Progenitor cell of endocrine pancreas (in vitro differentiated cells): ENCODE results near the gene CH25H. TPM values are rescaled to one million over a fixed set of nuclear protein-coding genes. Genes with fewer than 3 reads are reported as not detected.

Experiments
- DNase-seq: peaks from one replicate; pipeline ENCODE4 v3.0.0; 2021; ENCODE audit warnings: low spot score; ENCODE audit not compliant: unreplicated experiment
- H3K27ac Mint-ChIP-seq: 2 replicates; pipeline ENCODE4 v1.8.0; 2021; ENCODE audit warnings: mild to moderate bottlenecking, moderate library complexity, mixed read lengths
- H3K27me3 Mint-ChIP-seq: 2 replicates; pipeline ENCODE4 v1.8.0; 2021; ENCODE audit warnings: mixed read lengths
- H3K36me3 Mint-ChIP-seq: 2 replicates; pipeline ENCODE4 v1.8.0; 2022; ENCODE audit warnings: mixed read lengths; ENCODE audit not compliant: insufficient read depth
- H3K4me1 Mint-ChIP-seq: 2 replicates; pipeline ENCODE4 v1.8.0; 2021; ENCODE audit warnings: low read depth, mixed read lengths
- H3K4me3 Mint-ChIP-seq: 2 replicates; pipeline ENCODE4 v1.8.0; 2021; ENCODE audit warnings: low read depth, mild to moderate bottlenecking, moderate library complexity, mixed read lengths
- H3K9me3 Mint-ChIP-seq: 2 replicates; pipeline ENCODE4 v1.8.0; 2021; ENCODE audit warnings: low read depth, mixed read lengths
- total RNA-seq: library from RNA; stranded (reverse); gene quantifications from 2 replicates; pipeline ENCODE4 v1.2.1, GENCODE V29; 2021
- TF ChIP-seq, protein P1 (sequence below): fragments of 200-600 bp; sonication (generic); IDR thresholded peaks from one replicate; pipeline ENCODE4 v1.5.0; 2021; ENCODE audit warnings: antibody characterized with exemption, mild to moderate bottlenecking; ENCODE audit not compliant: unreplicated experiment

Gene CH25H
- total RNA-seq, 1 donor from 2014 or later, result not detected

DNA sequence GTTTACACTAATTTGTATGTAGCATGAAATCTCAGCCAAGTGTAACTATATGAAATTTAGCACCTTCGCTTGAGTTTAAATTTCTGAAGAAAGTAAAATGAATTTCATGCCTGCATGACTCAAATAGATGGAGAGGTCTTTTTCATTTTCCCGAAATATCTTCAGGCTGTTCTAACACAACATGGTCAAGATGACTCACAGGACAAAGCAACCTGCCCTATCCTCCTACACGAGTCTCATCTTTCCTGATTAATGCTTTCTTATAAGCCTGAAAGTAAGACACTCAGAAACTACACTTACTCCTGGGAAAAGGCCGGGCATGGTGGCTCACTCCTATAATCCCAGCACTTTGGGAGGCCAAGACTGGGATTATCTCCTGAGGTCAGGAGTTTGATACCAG is 41.2 kb downstream of the CH25H start:
- TF ChIP-seq, protein P1, sequence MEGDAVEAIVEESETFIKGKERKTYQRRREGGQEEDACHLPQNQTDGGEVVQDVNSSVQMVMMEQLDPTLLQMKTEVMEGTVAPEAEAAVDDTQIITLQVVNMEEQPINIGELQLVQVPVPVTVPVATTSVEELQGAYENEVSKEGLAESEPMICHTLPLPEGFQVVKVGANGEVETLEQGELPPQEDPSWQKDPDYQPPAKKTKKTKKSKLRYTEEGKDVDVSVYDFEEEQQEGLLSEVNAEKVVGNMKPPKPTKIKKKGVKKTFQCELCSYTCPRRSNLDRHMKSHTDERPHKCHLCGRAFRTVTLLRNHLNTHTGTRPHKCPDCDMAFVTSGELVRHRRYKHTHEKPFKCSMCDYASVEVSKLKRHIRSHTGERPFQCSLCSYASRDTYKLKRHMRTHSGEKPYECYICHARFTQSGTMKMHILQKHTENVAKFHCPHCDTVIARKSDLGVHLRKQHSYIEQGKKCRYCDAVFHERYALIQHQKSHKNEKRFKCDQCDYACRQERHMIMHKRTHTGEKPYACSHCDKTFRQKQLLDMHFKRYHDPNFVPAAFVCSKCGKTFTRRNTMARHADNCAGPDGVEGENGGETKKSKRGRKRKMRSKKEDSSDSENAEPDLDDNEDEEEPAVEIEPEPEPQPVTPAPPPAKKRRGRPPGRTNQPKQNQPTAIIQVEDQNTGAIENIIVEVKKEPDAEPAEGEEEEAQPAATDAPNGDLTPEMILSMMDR, result no peak
- Mint-ChIP-seq H3K36me3 (no peaks in the 10 kb centered on the region), H3K27me3 (peaks cover 56% of the 10 kb centered on the region)

DNA sequence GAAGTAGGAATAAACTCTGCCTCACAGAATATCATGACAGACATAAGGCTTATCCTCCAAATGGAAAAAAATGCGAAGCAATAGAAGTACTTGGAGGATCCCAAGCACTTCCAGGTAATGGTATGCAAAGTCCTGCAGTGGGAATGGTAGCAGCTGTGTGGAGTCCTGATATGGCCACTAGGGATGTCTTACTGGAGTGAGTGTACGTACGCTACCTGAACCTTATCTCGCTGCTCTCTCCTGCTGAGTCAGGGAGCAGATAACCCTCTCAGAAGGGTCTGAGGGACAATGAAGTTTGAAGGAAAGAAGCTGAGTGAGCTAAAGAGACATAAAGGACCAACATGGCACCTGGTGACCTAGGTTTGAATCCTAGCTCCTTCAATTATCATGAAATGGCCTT is 42.2 kb downstream of the CH25H start:
- H3K27me3 Mint-ChIP-seq, result peaks cover 55% of the 10 kb centered on the region
- H3K36me3 Mint-ChIP-seq, result no peaks in the 10 kb centered on the region
- no peak for DNase-seq
- H3K4me1 Mint-ChIP-seq, result no peaks in the 10 kb centered on the region
- no peak overlapping the region for H3K27ac Mint-ChIP-seq
- TF ChIP-seq, protein P1, result no peak
- no peaks in the 10 kb centered on the region for H3K9me3 Mint-ChIP-seq
- no peak overlapping the region for H3K4me3 Mint-ChIP-seq

More for the DNA sequence above, 41.2 kb downstream of the CH25H start:
- Mint-ChIP-seq H3K4me1 (no peaks in the 10 kb centered on the region), H3K4me3 (no peak overlapping the region), H3K27ac (no peak overlapping the region), H3K9me3 (no peaks in the 10 kb centered on the region)
- no peak for DNase-seq

DNA sequence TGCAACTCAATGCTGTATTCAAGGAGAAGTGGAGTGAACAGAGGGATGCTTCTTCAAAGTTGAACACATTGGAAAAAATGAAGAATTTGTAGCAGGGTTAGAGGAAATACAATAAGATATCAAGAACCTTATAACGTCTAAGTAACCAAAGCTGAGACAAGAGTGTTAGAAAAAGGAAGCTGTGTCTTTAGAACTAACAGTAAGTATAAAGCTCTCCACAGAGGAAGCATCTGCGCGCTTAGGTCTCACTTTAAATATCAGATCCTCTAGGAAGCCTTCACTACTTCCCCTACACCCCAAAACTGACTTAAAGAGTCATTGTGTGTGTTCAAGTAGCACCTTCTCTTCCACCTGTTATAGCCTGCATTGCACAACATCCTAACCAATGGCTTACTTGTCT is 43.0 kb downstream of the CH25H start:
- Mint-ChIP-seq H3K27me3 (peaks cover 54% of the 10 kb centered on the region), H3K27ac (no peak overlapping the region), H3K4me3 (no peak overlapping the region), H3K4me1 (no peaks in the 10 kb centered on the region), H3K9me3 (no peaks in the 10 kb centered on the region), H3K36me3 (no peaks in the 10 kb centered on the region)
- DNase-seq, result no peak
- TF ChIP-seq, protein P1, result no peak

DNA sequence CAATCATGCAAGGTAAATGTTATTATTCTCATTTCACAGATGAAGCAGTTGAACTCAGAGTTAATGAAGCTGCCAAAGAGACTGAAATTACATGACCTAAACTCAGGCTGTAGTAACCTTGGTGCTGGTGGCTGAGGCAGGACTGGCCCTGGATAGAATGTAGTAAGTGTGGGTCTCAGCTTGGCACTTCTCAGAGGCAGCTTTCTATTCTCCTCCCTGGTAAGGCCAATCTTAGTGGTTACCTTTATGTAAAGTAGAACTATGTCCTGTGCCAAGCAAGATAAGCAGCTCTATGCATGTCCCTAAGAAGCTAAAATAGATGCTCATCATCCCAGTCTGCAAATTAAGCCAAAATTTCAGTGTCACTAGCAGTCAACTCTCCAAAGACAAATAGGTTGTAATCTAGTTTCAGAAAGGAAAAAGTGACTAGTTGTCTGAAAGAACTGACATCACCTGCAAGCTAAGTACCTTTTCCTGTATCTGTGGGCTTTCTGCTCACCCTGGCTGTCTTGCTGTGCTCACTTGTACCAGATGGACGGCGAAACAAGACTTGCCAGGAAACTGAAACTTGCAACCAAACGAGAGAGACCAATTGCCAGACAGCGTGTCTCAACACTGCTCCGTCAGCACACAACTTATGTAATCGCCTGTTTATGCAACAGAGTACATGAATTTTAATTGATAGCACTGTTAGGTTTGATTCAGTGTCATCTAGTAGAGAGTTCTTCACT is 43.7 kb downstream of the CH25H start:
- Mint-ChIP-seq H3K9me3 (no peaks in the 10 kb centered on the region), H3K4me1 (no peaks in the 10 kb centered on the region), H3K27ac (no peak overlapping the region), H3K27me3 (peaks cover 56% of the 10 kb centered on the region), H3K4me3 (no peak overlapping the region), H3K36me3 (no peaks in the 10 kb centered on the region)
- TF ChIP-seq, protein P1, result no peak
- no peak for DNase-seq

DNA sequence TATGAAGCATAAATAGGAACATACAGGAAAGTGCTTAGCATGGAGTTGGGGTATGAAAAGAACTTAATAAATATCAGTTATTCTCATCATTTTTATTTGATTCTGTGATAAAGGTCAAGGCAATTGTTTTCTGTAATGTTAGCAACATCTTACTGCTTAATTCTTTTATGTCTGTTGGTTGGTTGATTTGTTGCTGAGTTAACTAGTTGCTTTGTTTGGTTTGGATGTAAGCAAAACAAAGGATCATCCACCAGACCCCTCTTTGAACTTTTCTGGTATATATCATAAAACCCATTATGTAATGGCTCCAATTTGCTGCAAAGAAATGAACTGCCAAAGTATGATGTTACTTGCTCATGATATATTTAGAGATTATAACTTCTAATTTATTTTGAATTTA is 44.5 kb downstream of the CH25H start:
- H3K4me1 Mint-ChIP-seq, result no peaks in the 10 kb centered on the region
- TF ChIP-seq, protein P1, result no peak
- peaks cover 52% of the 10 kb centered on the region for H3K27me3 Mint-ChIP-seq
- H3K36me3 Mint-ChIP-seq, result no peaks in the 10 kb centered on the region
- H3K27ac Mint-ChIP-seq, result no peak overlapping the region
- H3K4me3 Mint-ChIP-seq, result no peak overlapping the region
- DNase-seq, result no peak
- no peaks in the 10 kb centered on the region for H3K9me3 Mint-ChIP-seq
